Activated CD8-positive, alpha-beta T cell treated with anti-CD3 and anti-CD28 coated beads, Interleukin-2, amount 10 ng/mL, durations not matched to agents 7 days and 5 days (primary cell): ENCODE measurements around the gene RPS2. TPM values are rescaled to one million over a fixed set of nuclear protein-coding genes. Genes with fewer than 3 reads are reported as not detected.
A peak's percentile ranks its signal among the peaks of the same experiment; 100 is the strongest.

Experiments
- ATAC-seq: fragments of 150-1000 bp; cut with Tn5 transposase; one replicate; pipeline ENCODE4 v1.10.0; 2021; ENCODE audit warnings: moderate library complexity
- CTCF ChIA-PET: fragments of 350-600 bp; sonication (Branson Sonifier 250); formaldehyde crosslinking; loops from one replicate; lab custom pipeline; 2021; ENCODE audit warnings: antibody characterized with exemption; lab: Charles Lee
- POLR2A ChIA-PET: fragments of 350-600 bp; sonication (Branson Sonifier 250); formaldehyde crosslinking; loops from one replicate; lab custom pipeline; 2021; ENCODE audit warnings: antibody characterized with exemption; lab: Charles Lee
- DNase-seq: peaks from one replicate; pipeline ENCODE4 v3.0.0-alpha.2; 2020
- H3K27ac Mint-ChIP-seq: one replicate; pipeline ENCODE4 v1.8.0; 2021; ENCODE audit warnings: mild to moderate bottlenecking, mixed read lengths
- H3K27me3 Mint-ChIP-seq: one replicate; pipeline ENCODE4 v1.8.0; 2021; ENCODE audit warnings: low read depth, mixed read lengths
- H3K36me3 Mint-ChIP-seq: one replicate; pipeline ENCODE4 v1.8.0; 2021; ENCODE audit warnings: low read depth, mixed read lengths
- H3K4me1 Mint-ChIP-seq: one replicate; pipeline ENCODE4 v1.8.0; 2021; ENCODE audit warnings: low read depth, mixed read lengths
- H3K4me3 Mint-ChIP-seq: one replicate; pipeline ENCODE4 v1.8.0; 2021; ENCODE audit warnings: mild to moderate bottlenecking, mixed read lengths
- H3K9me3 Mint-ChIP-seq: one replicate; pipeline ENCODE4 v1.8.0; 2022; ENCODE audit warnings: mixed read lengths; ENCODE audit not compliant: insufficient read depth
- total RNA-seq, 2 experiments: library from RNA; stranded (reverse); gene quantifications; one replicate each; pipeline ENCODE4 v1.2.3, GENCODE V29; 2021

Gene RPS2
- total RNA-seq, 2 experiments from 2014 or later, result 2,821 to 2,910 TPM

DNA sequence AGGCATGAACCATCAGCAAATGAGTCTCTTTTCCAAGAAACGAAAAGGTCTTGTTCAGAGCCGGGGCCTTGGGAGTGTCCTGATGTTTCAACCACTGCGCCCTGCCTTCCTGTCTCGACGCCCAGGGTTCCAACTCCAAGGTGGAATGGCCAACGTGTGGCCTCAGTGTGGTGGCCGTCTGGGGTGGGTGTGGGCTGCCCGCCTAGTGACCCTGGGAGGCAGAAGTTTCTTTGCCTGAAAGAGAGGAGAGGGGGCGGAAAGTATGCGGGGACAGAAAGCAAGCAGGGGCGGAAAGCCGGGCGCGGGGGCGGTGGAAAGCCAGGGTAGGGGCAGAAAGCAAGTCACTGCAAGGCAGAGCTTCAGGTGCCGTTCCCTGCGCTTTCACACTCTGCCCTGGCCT, 25.7 kb downstream of the RPS2 start:
- Mint-ChIP-seq H3K4me1 (peaks cover 21% of the 10 kb centered on the region), H3K4me3 (no peak overlapping the region), H3K9me3 (no peaks in the 10 kb centered on the region), H3K27ac (no peak overlapping the region), H3K27me3 (no peaks in the 10 kb centered on the region), H3K36me3 (peaks cover 8% of the 10 kb centered on the region)
- ChIA-PET CTCF (interaction anchor here (1.0 kb wide), 1 partner anchor 9 kb away, joined by 3 read pairs; no protein-coding TSS in a partner anchor), POLR2A (no interaction called here)
- ATAC-seq (no peak), DNase-seq (no peak)

DNA sequence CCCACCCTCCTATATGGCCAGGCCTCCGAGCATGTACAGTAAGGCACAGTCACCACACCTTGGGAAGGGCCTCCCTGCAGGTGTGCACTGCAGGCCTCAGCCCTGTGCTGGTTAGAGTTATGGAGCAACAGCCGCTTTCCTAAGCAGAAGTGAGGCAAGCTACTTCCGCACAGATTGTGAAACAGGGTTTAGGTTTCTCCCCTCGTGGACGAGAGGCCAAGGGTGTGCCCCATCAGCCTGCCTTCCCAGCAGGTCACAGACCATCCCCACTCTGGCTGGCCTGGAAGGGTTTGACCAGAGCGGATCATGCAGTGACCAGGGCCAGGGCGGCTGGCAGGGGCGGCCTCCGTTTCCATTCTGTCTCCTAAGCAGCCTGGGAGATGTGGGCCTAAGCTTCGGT, 26.3 kb downstream of the RPS2 start:
- DNase-seq (no peak), ATAC-seq (no peak)
- no peak overlapping the region for H3K27ac Mint-ChIP-seq
- H3K27me3 Mint-ChIP-seq, result no peaks in the 10 kb centered on the region
- ChIA-PET CTCF (no interaction called here), POLR2A (no interaction called here)
- H3K36me3 Mint-ChIP-seq, result peaks cover 8% of the 10 kb centered on the region
- H3K4me3 Mint-ChIP-seq, result no peak overlapping the region
- peaks cover 15% of the 10 kb centered on the region for H3K4me1 Mint-ChIP-seq
- H3K9me3 Mint-ChIP-seq, result no peaks in the 10 kb centered on the region

DNA sequence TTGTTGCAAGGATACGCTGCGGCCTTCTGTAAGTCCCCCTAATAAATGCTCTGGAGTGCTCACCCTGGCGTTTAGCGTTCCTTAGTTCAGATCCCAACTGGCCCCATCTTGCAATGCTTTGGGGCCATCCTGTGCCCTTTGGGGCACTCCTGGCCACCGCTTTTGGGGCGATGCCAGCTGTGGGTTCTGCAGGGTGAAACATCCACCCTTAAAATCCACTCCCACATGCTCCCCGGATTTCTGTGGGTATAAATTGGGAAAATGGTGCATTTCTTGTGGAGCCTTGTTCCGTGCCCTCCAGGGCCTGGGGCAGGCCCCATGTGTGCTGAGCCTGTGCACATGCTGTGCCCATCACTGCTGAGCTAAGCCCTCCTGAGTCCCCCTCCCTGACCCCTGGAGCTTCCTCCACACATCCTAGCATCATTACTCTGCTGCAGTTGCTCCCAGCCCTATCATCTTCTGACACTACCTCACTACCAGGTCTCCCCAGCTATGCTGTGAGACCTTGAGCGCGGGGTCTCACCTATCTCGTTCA, 27.6 kb downstream of the RPS2 start:
- Mint-ChIP-seq H3K9me3 (no peaks in the 10 kb centered on the region), H3K27ac (no peak overlapping the region), H3K27me3 (no peaks in the 10 kb centered on the region), H3K36me3 (peaks cover 8% of the 10 kb centered on the region), H3K4me1 (peaks cover 9% of the 10 kb centered on the region), H3K4me3 (no peak overlapping the region)
- ChIA-PET POLR2A (interaction anchor here (1.5 kb wide), 1 partner anchor 28 kb away, joined by 4 read pairs; the partner anchor contains the start of gene RPS2), CTCF (no interaction called here)
- ATAC-seq (no peak), DNase-seq (no peak)

DNA sequence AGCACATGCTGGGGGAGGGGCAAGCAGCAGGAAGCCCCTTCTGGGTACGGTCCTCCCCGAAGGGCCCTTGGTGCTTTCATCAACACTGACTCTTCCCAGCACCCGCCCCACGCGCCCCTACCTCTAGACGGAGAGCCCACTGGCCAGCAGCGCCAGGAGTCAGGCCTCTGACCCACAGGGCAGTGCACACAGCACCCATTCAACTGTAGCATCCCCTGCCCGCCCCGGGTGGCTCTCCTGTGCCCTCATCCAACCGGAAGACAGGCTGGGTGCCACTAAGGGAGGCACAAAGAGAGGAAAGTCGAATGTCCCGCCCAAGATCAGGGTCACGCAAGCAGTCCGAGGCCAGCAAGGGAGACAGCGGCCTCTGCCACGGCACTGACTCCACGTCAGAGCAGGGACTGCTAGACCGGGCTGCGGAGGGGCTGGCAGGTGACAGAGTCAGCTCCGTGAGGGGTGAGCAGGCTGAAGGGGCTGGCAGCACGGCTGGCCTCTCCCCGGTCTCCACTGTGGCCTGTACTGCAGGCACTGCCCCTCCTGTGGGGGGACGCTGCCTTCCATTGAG, 31.4 kb downstream of the RPS2 start:
- Mint-ChIP-seq H3K9me3 (no peaks in the 10 kb centered on the region), H3K27ac (no peak overlapping the region), H3K4me1 (peaks cover 2% of the 10 kb centered on the region), H3K4me3 (no peak overlapping the region), H3K36me3 (peaks cover 3% of the 10 kb centered on the region), H3K27me3 (no peaks in the 10 kb centered on the region)
- CTCF ChIA-PET, result interaction anchor here (0.6 kb wide), 1 partner anchor 513 kb away, joined by 3 read pairs; no protein-coding TSS in a partner anchor
- DNase-seq (no peak), ATAC-seq (no peak)
- POLR2A ChIA-PET, result interaction anchor here (0.6 kb wide), 1 partner anchor 32 kb away, joined by 3 read pairs; the partner anchor contains the start of gene RPS2

DNA sequence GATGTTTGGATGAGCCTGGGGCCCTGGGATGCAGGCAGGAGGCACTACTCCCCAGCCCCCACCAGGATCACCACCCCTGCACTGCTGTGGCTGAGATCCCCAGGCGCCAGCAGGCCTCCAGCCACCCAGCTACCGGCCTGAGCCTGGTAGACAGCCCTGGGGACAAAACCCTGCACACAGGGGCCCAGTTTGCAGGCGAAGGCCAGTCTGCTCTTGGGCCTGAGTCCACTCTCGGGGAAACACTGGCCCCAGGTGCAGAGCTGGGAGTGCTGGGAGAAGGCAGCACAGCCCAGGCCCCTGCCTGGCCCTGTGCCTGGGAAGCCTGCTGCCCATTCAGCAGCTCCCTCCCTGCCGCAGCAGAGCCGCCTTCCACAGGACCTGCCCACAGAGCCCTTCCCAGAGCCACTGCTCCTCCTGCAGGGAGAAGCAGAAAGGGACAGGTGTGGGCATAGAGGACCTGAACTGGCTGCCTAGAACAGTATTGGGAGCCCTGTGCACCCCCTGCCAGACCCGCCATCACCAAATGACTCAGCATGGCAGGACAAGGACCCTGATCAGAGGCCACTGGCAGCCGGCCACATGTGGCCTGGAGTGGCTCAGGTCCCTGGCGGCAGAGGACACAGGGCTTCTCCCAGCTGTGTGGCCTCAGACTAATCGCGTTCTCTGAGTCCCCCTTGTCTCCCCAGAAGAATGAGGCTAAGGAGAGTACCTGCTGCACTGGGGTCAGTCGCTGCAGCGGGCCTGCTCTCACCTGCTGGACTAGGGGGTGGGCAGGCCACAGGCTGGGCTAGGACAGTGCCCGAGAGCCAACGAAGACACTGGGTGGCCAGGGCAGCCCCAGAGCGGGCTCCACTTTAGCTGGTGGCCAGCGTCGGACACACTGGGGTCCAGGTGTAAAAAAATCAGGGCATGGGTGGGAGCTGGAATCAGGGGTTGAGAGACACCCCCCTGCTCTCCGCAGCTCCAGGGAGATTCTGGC, 32.3 kb downstream of the RPS2 start:
- no peak for DNase-seq
- Mint-ChIP-seq H3K4me3 (no peak overlapping the region), H3K4me1 (peaks cover 2% of the 10 kb centered on the region), H3K27ac (no peak overlapping the region), H3K9me3 (no peaks in the 10 kb centered on the region), H3K36me3 (no peaks in the 10 kb centered on the region), H3K27me3 (no peaks in the 10 kb centered on the region)
- no peak for ATAC-seq
- ChIA-PET CTCF (no interaction called here), POLR2A (no interaction called here)

DNA sequence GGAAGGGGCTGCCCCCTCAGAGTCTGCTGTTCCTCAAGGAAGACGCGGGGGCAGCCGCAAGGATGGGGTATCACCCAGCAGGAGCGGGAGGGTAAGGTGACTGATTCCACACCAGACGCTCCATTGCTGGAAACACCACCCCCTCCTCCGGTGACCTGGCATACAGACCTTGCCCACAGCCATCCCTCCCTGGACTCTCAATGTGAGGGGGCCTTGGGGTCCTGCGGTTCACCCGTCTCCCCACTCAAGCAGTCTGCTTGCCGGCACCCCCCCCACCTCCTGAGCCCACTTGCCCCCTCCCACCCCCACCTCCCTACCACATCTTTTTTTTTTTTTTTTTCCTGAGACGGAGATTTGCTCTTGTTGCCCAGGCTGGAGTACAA, 34.3 kb downstream of the RPS2 start:
- Mint-ChIP-seq H3K9me3 (no peaks in the 10 kb centered on the region), H3K4me1 (peaks cover 2% of the 10 kb centered on the region), H3K27me3 (no peaks in the 10 kb centered on the region), H3K4me3 (no peak overlapping the region), H3K27ac (no peak overlapping the region), H3K36me3 (no peaks in the 10 kb centered on the region)
- ChIA-PET CTCF (interaction anchor here (0.7 to 2.8 kb wide), 4 partner anchors 55 to 471 kb away, joined by 3 to 14 read pairs (median 6); partner anchors contain the start of genes NUBP2 and SPSB3), POLR2A (no interaction called here)
- ATAC-seq, result no peak
- no peak for DNase-seq

DNA sequence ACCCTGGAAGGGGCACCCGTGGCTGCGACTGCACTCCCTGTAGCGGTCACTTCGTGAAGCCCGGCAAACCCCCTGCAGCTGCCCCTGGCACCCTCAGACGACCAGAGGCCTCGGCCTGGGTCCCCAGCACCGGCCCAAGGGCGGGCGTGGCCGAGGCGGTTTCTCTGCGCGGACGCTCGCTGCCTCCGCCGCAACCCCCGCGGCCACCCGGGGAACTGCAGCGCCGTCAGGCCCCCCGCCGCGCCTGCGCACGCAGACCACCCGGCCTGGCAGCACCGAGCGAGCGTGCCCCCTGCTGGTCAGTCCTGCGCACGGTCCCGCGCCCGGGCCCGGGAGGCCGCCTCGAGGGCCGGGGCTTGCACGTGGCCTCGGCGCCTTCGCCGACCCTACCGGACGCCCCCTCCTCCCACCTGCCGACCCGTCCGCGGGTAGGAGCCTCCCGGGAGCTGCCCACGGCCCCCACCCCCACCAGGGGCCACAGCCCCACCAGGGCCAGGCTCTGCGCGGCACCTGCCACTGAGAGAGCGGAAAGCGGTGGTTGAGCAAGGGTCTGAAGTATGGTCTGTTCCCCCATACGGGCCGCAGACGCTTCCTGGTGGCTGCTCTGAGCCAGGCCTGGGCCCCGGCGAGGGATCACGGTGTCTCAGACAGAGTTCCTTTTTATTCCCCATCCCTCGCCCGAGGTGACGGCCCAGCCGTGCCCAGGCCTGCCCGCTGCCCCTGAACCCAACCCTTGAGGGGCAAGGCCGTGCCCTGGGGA, 34.9 kb downstream of the RPS2 start:
- DNase-seq, result peak; percentile 92
- peaks cover 2% of the 10 kb centered on the region for H3K4me1 Mint-ChIP-seq
- no peaks in the 10 kb centered on the region for H3K9me3 Mint-ChIP-seq
- peak overlapping the region; percentile 55 for H3K27ac Mint-ChIP-seq
- no peaks in the 10 kb centered on the region for H3K36me3 Mint-ChIP-seq
- peaks cover 4% of the 10 kb centered on the region for H3K27me3 Mint-ChIP-seq
- CTCF ChIA-PET, result interaction anchor here (0.7 to 2.8 kb wide), 14 partner anchors 9 to 470 kb away, joined by 3 to 14 read pairs (median 3); partner anchors contain the start of genes MEIOB, NUBP2 and SPSB3
- peak overlapping the region; percentile 63 for H3K4me3 Mint-ChIP-seq
- POLR2A ChIA-PET, result interaction anchor here (1.1 kb wide), 1 partner anchor 35 kb away, joined by 4 read pairs; the partner anchor contains the start of gene RPS2
- ATAC-seq, result peak; percentile 96

DNA sequence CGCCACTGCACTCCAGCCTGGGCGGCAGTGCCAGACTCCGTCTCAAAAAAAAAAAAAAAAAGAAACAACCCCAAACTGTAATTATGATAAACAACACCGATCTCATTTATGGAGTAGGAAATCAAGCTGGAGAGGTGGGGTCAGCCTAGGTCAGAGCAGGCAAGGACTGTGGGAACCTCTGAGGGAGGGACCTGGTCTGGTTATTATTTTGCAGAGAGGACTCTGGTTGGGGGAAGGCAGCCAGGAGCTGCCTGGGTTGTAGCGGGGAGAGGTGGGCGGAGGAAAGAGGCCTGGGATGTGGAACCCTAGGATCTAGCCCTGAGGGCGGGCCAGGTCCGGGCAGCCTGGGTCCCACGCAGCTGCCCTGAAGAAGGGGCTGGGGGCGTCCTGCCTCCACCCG, 35.5 kb downstream of the RPS2 start:
- no peaks in the 10 kb centered on the region for H3K9me3 Mint-ChIP-seq
- peak; percentile 31 for ATAC-seq
- no peak overlapping the region for H3K27ac Mint-ChIP-seq
- H3K27me3 Mint-ChIP-seq, result peaks cover 10% of the 10 kb centered on the region
- H3K4me1 Mint-ChIP-seq, result peaks cover 2% of the 10 kb centered on the region
- peak overlapping the region; percentile 56 for H3K4me3 Mint-ChIP-seq
- ChIA-PET CTCF (interaction anchor here (0.7 to 2.8 kb wide), 12 partner anchors 9 to 303 kb away, joined by 3 to 14 read pairs (median 4); partner anchors contain the start of genes MEIOB, NUBP2 and SPSB3), POLR2A (interaction anchor here (1.1 kb wide), 1 partner anchor 36 kb away, joined by 4 read pairs; the partner anchor contains the start of gene RPS2)
- H3K36me3 Mint-ChIP-seq, result no peaks in the 10 kb centered on the region
- no peak for DNase-seq

DNA sequence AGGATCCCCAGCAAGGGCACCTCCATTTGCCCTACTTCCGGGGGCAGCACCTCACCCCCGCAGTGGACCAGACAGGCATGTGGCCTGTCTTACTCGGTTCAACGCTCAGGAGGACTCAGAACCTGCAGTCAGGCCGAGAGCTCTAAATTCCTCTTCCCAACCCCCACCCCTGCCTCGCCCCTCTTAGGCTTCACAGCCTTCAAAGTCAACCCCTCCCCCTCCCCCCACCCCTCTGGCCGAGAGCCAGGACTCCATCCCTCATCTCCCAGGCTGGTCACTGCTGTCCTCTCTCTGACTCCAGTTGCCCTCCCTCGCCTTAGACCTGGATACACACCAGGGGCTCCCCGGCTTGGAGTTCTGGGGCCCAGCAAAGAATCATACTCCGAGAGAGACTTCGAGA, 38.4 kb downstream of the RPS2 start:
- ChIA-PET CTCF (interaction anchor here (1.0 kb wide), 1 partner anchor 144 kb away, joined by 4 read pairs; the partner anchor contains the start of genes NUBP2 and SPSB3), POLR2A (no interaction called here)
- DNase-seq (no peak), ATAC-seq (no peak)
- no peaks in the 10 kb centered on the region for H3K36me3 Mint-ChIP-seq
- no peak overlapping the region for H3K27ac Mint-ChIP-seq
- H3K9me3 Mint-ChIP-seq, result no peaks in the 10 kb centered on the region
- peaks cover 28% of the 10 kb centered on the region for H3K27me3 Mint-ChIP-seq
- H3K4me3 Mint-ChIP-seq, result no peak overlapping the region
- peaks cover 2% of the 10 kb centered on the region for H3K4me1 Mint-ChIP-seq

DNA sequence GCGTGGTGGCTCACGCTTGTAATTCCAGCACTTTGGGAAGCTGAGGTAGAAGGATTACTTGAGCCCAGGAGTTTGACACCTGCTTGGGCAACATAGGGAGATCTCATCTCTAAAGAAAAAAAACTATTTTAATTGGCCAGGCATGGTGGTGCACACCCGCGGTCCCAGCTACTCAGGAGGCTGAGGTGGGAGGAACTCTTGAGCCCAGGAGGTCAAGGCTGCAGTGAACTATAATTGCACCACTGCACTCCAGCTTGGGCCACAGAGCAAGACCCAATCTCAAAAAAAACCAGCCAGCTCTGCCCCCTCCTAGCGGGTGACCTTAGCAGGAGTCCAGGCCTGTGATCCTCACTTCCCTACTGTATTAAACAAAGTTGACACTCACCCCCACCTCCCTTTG, 40.5 kb downstream of the RPS2 start:
- H3K36me3 Mint-ChIP-seq, result no peaks in the 10 kb centered on the region
- POLR2A ChIA-PET, result no interaction called here
- H3K9me3 Mint-ChIP-seq, result no peaks in the 10 kb centered on the region
- DNase-seq (no peak), ATAC-seq (no peak)
- H3K27me3 Mint-ChIP-seq, result peaks cover 43% of the 10 kb centered on the region
- CTCF ChIA-PET, result interaction anchor here (0.9 kb wide), 1 partner anchor 20 kb away, joined by 3 read pairs; no protein-coding TSS in a partner anchor
- peaks cover 3% of the 10 kb centered on the region for H3K4me1 Mint-ChIP-seq
- no peak overlapping the region for H3K4me3 Mint-ChIP-seq
- no peak overlapping the region for H3K27ac Mint-ChIP-seq
